SK-N-MC (cell line): ENCODE measurements around the gene CLEC18A.

Experiments
- EZH2 ChIP-seq: fragments of 200-600 bp; sonication (generic); IDR thresholded peaks from one replicate; pipeline ENCODE4 v1.6.1; 2017; ENCODE audit warnings: antibody characterized with exemption
- POLR2AphosphoS5 ChIP-seq: IDR thresholded peaks from 2 replicates; pipeline ENCODE4 v1.6.1; 2012; ENCODE audit warnings: mild to moderate bottlenecking, low read depth, low read length, borderline replicate concordance

- no peak for TF ChIP-seq POLR2AphosphoS5
- no peak for TF ChIP-seq EZH2
These were observed 16.4 kb upstream of the CLEC18A start for GRCh38 chr16:69934751-69935150.
